ENCODE measurements around the gene TNFAIP1. TPM values are rescaled to one million over a fixed set of nuclear protein-coding genes. Genes with fewer than 3 reads are reported as not detected.
A peak's percentile ranks its signal among the peaks of the same experiment; 100 is the strongest.

TNFAIP1 gene
- total RNA-seq, 2 donors from 2014 or later, result 28.1 to 47.6 TPM

DNA sequence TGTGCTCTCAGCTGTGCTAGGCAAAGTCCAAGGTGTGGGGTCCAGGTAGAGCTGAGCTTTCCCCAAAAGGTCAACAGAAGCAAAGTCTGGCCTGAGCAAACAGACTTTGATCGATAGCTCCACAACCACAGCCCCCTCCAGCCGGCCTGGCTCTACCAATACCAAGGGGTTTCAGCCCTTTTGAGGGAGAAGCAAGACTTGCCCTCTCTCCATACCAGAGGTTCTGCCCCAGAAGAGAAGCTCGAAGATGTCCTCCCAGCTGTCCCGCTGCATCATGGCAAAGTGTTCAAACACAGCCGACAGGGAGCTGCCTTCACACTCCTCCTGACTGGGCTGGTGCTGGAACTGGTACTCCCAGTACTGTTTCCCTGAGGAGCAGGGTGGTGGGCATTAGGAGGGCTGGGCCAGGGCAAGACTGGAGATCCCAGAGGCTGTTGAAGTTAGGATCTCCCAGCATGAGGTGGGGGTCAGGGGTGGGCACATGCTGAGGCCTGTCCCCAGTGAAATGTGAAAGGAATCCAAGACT is 32.8 kb downstream of the TNFAIP1 start:
- DNase-seq (ENCODE audit: low spot score), result no peak
- Histone ChIP-seq H3K36me3 (peaks cover 10% of the 10 kb centered on the region), H3K9me3 (no peaks in the 10 kb centered on the region), H3K27ac (no peak overlapping the region), H3K4me3 (no peak overlapping the region), H3K4me1 (peaks cover 0 to 32% of the 10 kb centered on the region in 2 donors), H3K27me3 (no peaks in the 10 kb centered on the region)
- TF ChIP-seq, protein P1, sequence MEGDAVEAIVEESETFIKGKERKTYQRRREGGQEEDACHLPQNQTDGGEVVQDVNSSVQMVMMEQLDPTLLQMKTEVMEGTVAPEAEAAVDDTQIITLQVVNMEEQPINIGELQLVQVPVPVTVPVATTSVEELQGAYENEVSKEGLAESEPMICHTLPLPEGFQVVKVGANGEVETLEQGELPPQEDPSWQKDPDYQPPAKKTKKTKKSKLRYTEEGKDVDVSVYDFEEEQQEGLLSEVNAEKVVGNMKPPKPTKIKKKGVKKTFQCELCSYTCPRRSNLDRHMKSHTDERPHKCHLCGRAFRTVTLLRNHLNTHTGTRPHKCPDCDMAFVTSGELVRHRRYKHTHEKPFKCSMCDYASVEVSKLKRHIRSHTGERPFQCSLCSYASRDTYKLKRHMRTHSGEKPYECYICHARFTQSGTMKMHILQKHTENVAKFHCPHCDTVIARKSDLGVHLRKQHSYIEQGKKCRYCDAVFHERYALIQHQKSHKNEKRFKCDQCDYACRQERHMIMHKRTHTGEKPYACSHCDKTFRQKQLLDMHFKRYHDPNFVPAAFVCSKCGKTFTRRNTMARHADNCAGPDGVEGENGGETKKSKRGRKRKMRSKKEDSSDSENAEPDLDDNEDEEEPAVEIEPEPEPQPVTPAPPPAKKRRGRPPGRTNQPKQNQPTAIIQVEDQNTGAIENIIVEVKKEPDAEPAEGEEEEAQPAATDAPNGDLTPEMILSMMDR (IDR thresholded peaks at IDR 0.05), result no peak

DNA sequence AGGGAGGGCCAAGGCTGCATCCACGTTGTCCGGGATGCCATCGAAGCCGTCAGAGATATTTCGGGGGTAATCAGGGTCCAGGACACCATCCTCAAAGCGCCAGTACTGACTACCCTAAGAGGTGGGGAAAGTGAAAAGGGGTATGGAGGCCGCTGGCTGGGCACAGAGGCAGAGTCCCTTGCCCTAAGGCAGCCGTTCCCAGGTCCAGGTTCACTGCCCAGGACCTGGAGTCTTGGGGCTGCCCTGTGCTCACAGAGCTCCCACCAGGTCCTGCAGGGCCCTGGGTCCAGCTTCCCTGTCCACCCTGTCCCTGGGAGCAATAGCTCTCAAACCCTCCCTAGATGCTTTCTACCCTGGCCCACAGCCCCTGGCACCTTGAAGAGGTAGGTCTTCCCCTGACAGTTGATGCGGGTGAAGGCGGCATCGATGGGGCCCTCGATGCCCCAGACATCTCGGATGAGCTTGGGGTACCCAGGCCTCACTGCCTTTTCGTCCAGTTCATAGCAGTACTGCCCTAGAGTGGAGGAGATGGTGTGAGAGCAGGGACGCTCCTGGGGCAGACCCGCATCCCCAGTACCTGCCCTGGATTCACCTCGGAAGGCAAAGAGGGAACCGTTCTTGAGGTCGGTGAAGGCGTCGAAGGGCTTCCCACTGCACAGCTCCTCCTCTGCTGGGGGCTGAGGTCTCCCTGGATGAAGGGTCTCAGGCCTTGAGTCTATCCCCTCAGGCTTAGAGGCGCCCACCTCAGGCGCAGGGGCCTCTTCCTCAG is 33.5 kb downstream of the TNFAIP1 start:
- TF ChIP-seq, protein P1 (IDR thresholded peaks at IDR 0.05), result no peak
- Histone ChIP-seq H3K4me3 (no peak overlapping the region), H3K9me3 (no peaks in the 10 kb centered on the region), H3K4me1 (peaks cover 0 to 37% of the 10 kb centered on the region in 2 donors), H3K27ac (no peak overlapping the region), H3K36me3 (peaks cover 2% of the 10 kb centered on the region), H3K27me3 (no peaks in the 10 kb centered on the region)
- DNase-seq (ENCODE audit: low spot score), result no peak

DNA sequence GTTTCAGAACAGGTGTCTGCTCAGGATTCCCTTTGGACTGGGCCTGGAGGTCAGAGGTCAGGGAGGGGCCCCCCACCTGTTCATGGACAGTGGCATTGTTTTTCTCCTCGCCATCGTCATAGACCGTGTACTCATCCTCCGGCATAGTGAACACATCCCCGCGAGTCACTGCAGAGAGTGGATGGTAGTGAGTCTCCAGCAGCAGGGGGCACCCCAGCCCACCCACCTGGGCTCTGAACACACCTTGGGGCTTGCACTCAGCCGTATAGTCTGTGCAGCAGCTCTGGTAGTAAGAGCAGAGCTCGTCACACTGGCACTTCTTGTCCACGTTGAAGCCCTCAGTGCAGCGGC is 34.1 kb downstream of the TNFAIP1 start:
- Histone ChIP-seq H3K9me3 (no peaks in the 10 kb centered on the region), H3K4me3 (no peak overlapping the region), H3K27me3 (no peaks in the 10 kb centered on the region), H3K4me1 (peaks cover 0 to 37% of the 10 kb centered on the region in 2 donors), H3K27ac (peak overlapping the region; percentile 57 to 69), H3K36me3 (no peaks in the 10 kb centered on the region)
- DNase-seq (ENCODE audit: low spot score), result no peak
- TF ChIP-seq, protein P1 (IDR thresholded peaks at IDR 0.05), result no peak

DNA sequence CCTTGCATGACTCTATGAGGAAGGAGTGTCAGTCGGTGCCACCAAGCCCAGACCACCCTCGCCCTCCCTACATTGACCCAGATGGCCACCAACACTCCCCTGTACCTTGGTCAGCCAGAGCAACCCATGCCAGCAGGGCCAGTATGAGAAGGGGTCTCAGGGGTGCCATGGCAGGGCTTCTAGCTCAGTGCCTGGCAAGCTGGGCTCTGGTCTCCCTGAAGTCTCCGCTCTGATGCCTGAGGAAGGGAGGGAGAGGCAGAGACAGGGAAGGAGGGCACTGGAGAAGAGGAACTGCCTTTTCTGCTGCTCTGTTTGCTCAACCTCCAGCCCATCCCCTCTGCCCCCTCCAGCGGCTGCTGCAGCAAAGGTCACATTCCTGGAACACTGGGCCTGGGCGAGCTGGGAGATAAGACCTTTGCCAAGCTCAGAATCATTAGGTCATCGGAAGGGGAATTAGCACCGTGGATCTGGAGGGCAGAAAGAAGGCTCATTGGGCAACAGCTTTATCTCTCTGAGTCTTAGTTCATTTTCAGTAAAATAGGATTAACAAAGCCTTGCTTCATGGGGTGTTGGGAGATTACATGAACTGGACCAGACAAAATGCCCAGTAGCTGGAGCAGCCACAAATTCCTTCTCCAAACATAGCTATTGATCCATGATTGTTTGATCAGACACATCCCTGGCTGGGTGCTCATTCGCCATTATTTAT is 34.6 kb downstream of the TNFAIP1 start, which contains the start of gene VTN:
VTN (minus strand) TSS at position 273 of the 709 bp plus-strand sequence; CDS start at position 169, 104 bp downstream.
- TF ChIP-seq, protein P1 (IDR thresholded peaks at IDR 0.05), result no peak
- peak; percentile 83 for DNase-seq (ENCODE audit: low spot score)
- peak within 1 kb of the TSS; percentile 57 to 69 for H3K27ac ChIP-seq

DNA sequence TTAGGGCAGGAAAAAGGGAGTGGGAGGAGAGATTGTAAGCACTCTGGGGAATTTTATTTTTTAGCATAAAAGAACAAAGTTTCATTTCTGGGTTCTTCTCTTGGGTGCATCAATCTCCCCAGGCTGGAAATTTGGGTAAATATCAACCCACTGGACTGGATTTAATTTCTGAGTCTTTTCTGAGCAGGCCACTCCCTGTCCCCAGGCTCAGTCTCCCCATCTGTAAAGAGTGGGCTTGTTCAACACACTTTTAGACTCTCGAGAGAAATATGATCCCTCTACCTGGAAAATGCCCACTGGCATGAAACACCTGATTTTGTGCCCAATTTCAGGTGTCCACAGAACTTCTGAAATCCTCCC is 35.2 kb downstream of the TNFAIP1 start:
- Histone ChIP-seq H3K4me1 (peaks cover 0 to 37% of the 10 kb centered on the region in 2 donors), H3K36me3 (no peaks in the 10 kb centered on the region), H3K4me3 (no peak overlapping the region), H3K27me3 (no peaks in the 10 kb centered on the region), H3K9me3 (no peaks in the 10 kb centered on the region), H3K27ac (peak overlapping the region; percentile 57 to 69)
- DNase-seq (ENCODE audit: low spot score), result no peak
- TF ChIP-seq, protein P1 (IDR thresholded peaks at IDR 0.05), result no peak

More for the DNA sequence above, 34.6 kb downstream of the TNFAIP1 start, which contains the start of gene VTN:
- Histone ChIP-seq H3K36me3 (no peaks in the 10 kb centered on the region), H3K9me3 (no peaks in the 10 kb centered on the region), H3K4me3 (peak within 1 kb of the TSS; percentile 49 to 65), H3K4me1 (peaks cover 0 to 37% of the 10 kb centered on the region in 2 donors), H3K27me3 (no peaks in the 10 kb centered on the region)
